Right lobe of liver (tissue), 6 donors: ENCODE measurements around the gene ADGRG6. TPM values are rescaled to one million over a fixed set of nuclear protein-coding genes. Genes with fewer than 3 reads are reported as not detected.
"Not testable (repeated sequence)": the region's sequence is repeated elsewhere in the genome, so short reads cannot be mapped to it uniquely, and the experiment has no call there.

Experiments used
- ATAC-seq, 4 donors: fragments of 200-7000 bp; cut with Tn5 transposase; one replicate each; pipeline ENCODE4 v1.9.1; 2020; ENCODE audit warnings: mild to moderate bottlenecking in 4 of 4, moderate library complexity in 4 of 4
- DNase-seq, 3 donors: peaks; one replicate each; pipeline ENCODE4 v3.0.0-alpha.2; 2020
- H3K27ac ChIP-seq, 3 donors: fragments of 200-600 bp; one replicate each; pipeline ENCODE4 v1.8.0; 2022
- H3K27me3 ChIP-seq, 2 donors: fragments of 200-600 bp; one replicate each; pipeline ENCODE4 v1.8.0; 2022
- H3K36me3 ChIP-seq, 4 donors: fragments of 200-600 bp; sonication (generic) in 1 of 4; one replicate each; pipeline versions ENCODE4 v1.5.1 to v1.8.0; 2017 to 2022; ENCODE audit warnings: control low read depth in 1 of 4
- H3K4me1 ChIP-seq, 4 donors: fragments of 200-600 bp; sonication (generic) in 1 of 4; one replicate each; pipeline versions ENCODE4 v1.5.1 to v1.8.0; 2017 to 2022; ENCODE audit warnings: control low read depth in 1 of 4
- H3K4me3 ChIP-seq, 3 donors: fragments of 200-600 bp; one replicate each; pipeline ENCODE4 v1.8.0; 2022
- H3K9me3 ChIP-seq, 4 donors: fragments of 200-600 bp; sonication (generic) in 1 of 4; one replicate each; pipeline versions ENCODE4 v1.5.1 to v1.8.0; 2017 to 2022; ENCODE audit warnings: control low read depth in 1 of 4
- CTCF ChIP-seq, 4 donors: fragments of 200-600 bp in 3 of 4; fragments of 450-650 bp in 1 of 4; IDR thresholded peaks; one replicate each; pipeline versions ENCODE4 v1.5.1 to v1.8.0; 2016 to 2022; ENCODE audit warnings: antibody characterized with exemption in 4 of 4, mild to moderate bottlenecking in 2 of 4
- POLR2A ChIP-seq: fragments of 450-650 bp; IDR thresholded peaks from one replicate; pipeline ENCODE4 v1.6.1; 2017; ENCODE audit warnings: antibody characterized with exemption, mild to moderate bottlenecking
- WGBS: methylation state at CpG from one replicate; pipeline ENCODE4 v1.1.6; 2018; ENCODE audit warnings: low coverage, low lambda C conversion rate; ENCODE audit not compliant: insufficient coverage; ENCODE audit errors: missing lambda C conversion rate; 5-methylcytosine and 5-hydroxymethylcytosine counted together
- intact Hi-C, 2 donors: fragments of 100-400 bp; cut with DNase I; formaldehyde crosslinking; loops; one replicate each; pipeline versions ENCODE4 v1.11.2 to v1.14.1; 2022
- total RNA-seq, 6 experiments: library from RNA; depleted of rRNA in 2 of 6; stranded (reverse); fragments of >200 nt in 2 of 6; fragmentation: NEBNext Ultra II Directional in 3 of 6; extraction: Animal tissue kit (Norgen Biotek cat#: 25700) in 3 of 6; gene quantifications; one replicate each; pipeline versions ENCODE4 v1.1.0 to v1.2.4, GENCODE V29; 2016 to 2023
- donor health status: DM: no; HTN: yes; CAD: no.
- donor health status: DM: no; HTN: no; CAD: no.
- donor health status: DM: no; HTN: no; CAD: no.
- donor health status: DM: no; HTN: yes; CAD: no.
- donor health status: DM: no; HTN: yes; CAD: no.

ADGRG6 gene
- total RNA-seq, 6 experiments from 2014 or later = 49.6 to 114 (median 94.6) TPM

- Histone ChIP-seq H3K27ac (no peak overlapping the region), H3K4me3 (no peak overlapping the region), H3K9me3 (no peaks in the 10 kb centered on the region), H3K4me1 (no peaks in the 10 kb centered on the region), H3K27me3 (no peaks in the 10 kb centered on the region), H3K36me3 (peaks cover 0 to 29% (median 13%) of the 10 kb centered on the region in 4 donors)
- no peak for DNase-seq
- intact Hi-C loops = no loop called here
- TF ChIP-seq POLR2A = no peak
- no peak for TF ChIP-seq CTCF (IDR thresholded peaks at IDR 0.05)
- ATAC-seq = no peak
- 85% methylated on average over 4 of the region's 4 CpGs for WGBS
These were observed 144.8 kb downstream of the ADGRG6 start for GRCh38 chr6:142446576-142446975.

- H3K4me3 ChIP-seq = no peak overlapping the region
- ATAC-seq (no peak), DNase-seq (no peak)
- H3K27ac ChIP-seq = no peak overlapping the region
- H3K27me3 ChIP-seq = no peaks in the 10 kb centered on the region
- no peaks in the 10 kb centered on the region for H3K9me3 ChIP-seq
- peaks cover 0 to 24% (median 11%) of the 10 kb centered on the region in 4 donors for H3K36me3 ChIP-seq
- no peaks in the 10 kb centered on the region for H3K4me1 ChIP-seq
- TF ChIP-seq POLR2A = no peak
- TF ChIP-seq CTCF (IDR thresholded peaks at IDR 0.05) = no peak
- 91% methylated on average over 4 of the region's 4 CpGs for WGBS
- intact Hi-C loops = no loop called here
These were observed 146.4 kb downstream of the ADGRG6 start for GRCh38 chr6:142448091-142448729.

GRCh38 chr6:142450856-142451255 is 149.0 kb downstream of the ADGRG6 start:
- peaks cover 0 to 14% (median 4%) of the 10 kb centered on the region in 4 donors for H3K36me3 ChIP-seq
- H3K4me3 ChIP-seq, ATAC-seq, H3K27ac ChIP-seq, H3K4me1 ChIP-seq, H3K9me3 ChIP-seq, H3K27me3 ChIP-seq, intact Hi-C loops, DNase-seq: not testable (repeated sequence)
- 89% methylated on average over 5 of the region's 5 CpGs for WGBS

- Histone ChIP-seq H3K4me3 (no peak overlapping the region), H3K9me3 (no peaks in the 10 kb centered on the region), H3K36me3 (peaks cover 0 to 8% (median 2%) of the 10 kb centered on the region in 4 donors), H3K27me3 (no peaks in the 10 kb centered on the region), H3K4me1 (no peaks in the 10 kb centered on the region), H3K27ac (no peak overlapping the region)
- WGBS = 100% methylated on average over 1 of the region's 2 CpGs
- no peak for ATAC-seq
- no peak for DNase-seq
- intact Hi-C loops = no loop called here
- TF ChIP-seq POLR2A = no peak
- no peak for TF ChIP-seq CTCF (IDR thresholded peaks at IDR 0.05)
These were observed 151.2 kb downstream of the ADGRG6 start for GRCh38 chr6:142452993-142453392.

GRCh38 chr6:142454196-142454595 is 152.4 kb downstream of the ADGRG6 start:
- H3K9me3 ChIP-seq, H3K27ac ChIP-seq, H3K4me1 ChIP-seq, DNase-seq, ATAC-seq, H3K36me3 ChIP-seq, intact Hi-C loops, H3K27me3 ChIP-seq, H3K4me3 ChIP-seq: not testable (repeated sequence)
- WGBS = 92% methylated on average over 1 of the region's 1 CpG

GRCh38 chr6:142454848-142455247 is 153.0 kb downstream of the ADGRG6 start:
- DNase-seq, H3K36me3 ChIP-seq, ATAC-seq, H3K4me1 ChIP-seq, H3K27me3 ChIP-seq, H3K27ac ChIP-seq, H3K9me3 ChIP-seq, H3K4me3 ChIP-seq, intact Hi-C loops: not testable (repeated sequence)
- 76% methylated on average over 2 of the region's 2 CpGs for WGBS
